Cardiac septum (tissue), 1 donor: Measurements from ENCODE around the gene GPC6. TPM values are rescaled to one million over a fixed set of nuclear protein-coding genes. Genes with fewer than 3 reads are reported as not detected.
"Not testable (repeated sequence)": the region's sequence is repeated elsewhere in the genome, so short reads cannot be mapped to it uniquely, and the experiment has no call there.

Experiments
- DNase-seq: peaks from one replicate; pipeline ENCODE4 v3.0.0-alpha.2; 2020; ENCODE audit warnings: low spot score
- intact Hi-C: fragments of 100-400 bp; cut with DNase I; formaldehyde crosslinking; loops from one replicate; pipeline ENCODE4 v1.14.0; 2022
- total RNA-seq: library from RNA; stranded (reverse); fragmentation: NEBNext Ultra II Directional; extraction: Animal tissue kit (Norgen Biotek cat#: 25700); gene quantifications from one replicate; pipeline ENCODE4 v1.2.1, GENCODE V29; 2021
- donor health status: DM: no; HTN: no; CAD: no.

Gene GPC6
- total RNA-seq, 1 donor from 2014 or later = 1.4 TPM

GRCh38 chr13:94178625-94179244, 952.1 kb downstream of the GPC6 start:
- intact Hi-C loops = no loop called here

GRCh38 chr13:94181461-94182107, 955.0 kb downstream of the GPC6 start:
- no peak for DNase-seq
- intact Hi-C loops = no loop called here

More at GRCh38 chr13:94178625-94179244, 952.1 kb downstream of the GPC6 start:
- no peak for DNase-seq

- intact Hi-C loops = no loop called here
- DNase-seq = no peak
Measured at GRCh38 chr13:94182185-94182761, 955.7 kb downstream of the GPC6 start.

- no peak for DNase-seq
- intact Hi-C loops = no loop called here
Measured at GRCh38 chr13:94186470-94186869, 959.9 kb downstream of the GPC6 start.

- intact Hi-C loops = no loop called here
- DNase-seq = no peak
Measured at GRCh38 chr13:94188201-94188854, 961.7 kb downstream of the GPC6 start.

GRCh38 chr13:94192431-94192975, 965.9 kb downstream of the GPC6 start:
- intact Hi-C loops = no loop called here

GRCh38 chr13:94195715-94196114, 969.1 kb downstream of the GPC6 start:
- intact Hi-C loops = no loop called here
- no peak for DNase-seq

More at GRCh38 chr13:94192431-94192975, 965.9 kb downstream of the GPC6 start:
- no peak for DNase-seq

GRCh38 chr13:94196413-94196812, 969.8 kb downstream of the GPC6 start:
- DNase-seq = no peak

GRCh38 chr13:94198681-94199080, 972.1 kb downstream of the GPC6 start:
- intact Hi-C loops = no loop called here
- no peak for DNase-seq

More at GRCh38 chr13:94196413-94196812, 969.8 kb downstream of the GPC6 start:
- intact Hi-C loops = no loop called here

GRCh38 chr13:94199135-94199534, 972.5 kb downstream of the GPC6 start:
- no peak for DNase-seq
- intact Hi-C loops = no loop called here

- intact Hi-C loops = no loop called here
- no peak for DNase-seq
Measured at GRCh38 chr13:94201022-94201421, 974.4 kb downstream of the GPC6 start.

GRCh38 chr13:94204163-94204562, 977.6 kb downstream of the GPC6 start:
- intact Hi-C loops = no loop called here
- no peak for DNase-seq

GRCh38 chr13:94204946-94205345, 978.3 kb downstream of the GPC6 start:
- intact Hi-C loops = no loop called here
- DNase-seq = no peak

GRCh38 chr13:94205896-94206295, 979.3 kb downstream of the GPC6 start:
- intact Hi-C loops = no loop called here
- DNase-seq = no peak

- intact Hi-C loops = no loop called here
- no peak for DNase-seq
Measured at GRCh38 chr13:94209117-94209516, 982.5 kb downstream of the GPC6 start.

GRCh38 chr13:94209913-94210312, 983.3 kb downstream of the GPC6 start:
- DNase-seq, intact Hi-C loops: not testable (repeated sequence)

GRCh38 chr13:94210816-94211215, 984.2 kb downstream of the GPC6 start:
- intact Hi-C loops = no loop called here
- DNase-seq = no peak

GRCh38 chr13:94212196-94212595, 985.6 kb downstream of the GPC6 start:
- no peak for DNase-seq
- intact Hi-C loops = no loop called here

- intact Hi-C loops = no loop called here
- no peak for DNase-seq
Measured at GRCh38 chr13:94214121-94214520, 987.5 kb downstream of the GPC6 start.

GRCh38 chr13:94214975-94215374, 988.4 kb downstream of the GPC6 start:
- DNase-seq = no peak
- intact Hi-C loops = no loop called here
